Measurements from ENCODE around the gene MASP2. TPM values are rescaled to one million over a fixed set of nuclear protein-coding genes. Genes with fewer than 3 reads are reported as not detected.

The MASP2 gene
- not detected in 2 replicates for total RNA-seq

GRCh38 chr1:11046625-11047365 lies at the start of gene MASP2:
Gene MASP2 (minus strand): TSS chr1:11047239. CDS start chr1:11047207, 32 bp downstream.

GRCh38 chr1:11059968-11060830 lies 13.2 kb upstream of the MASP2 start, which contains the start of gene SRM:
Gene SRM (minus strand): TSS chr1:11060018. CDS start chr1:11059943, 75 bp downstream.

DNA sequence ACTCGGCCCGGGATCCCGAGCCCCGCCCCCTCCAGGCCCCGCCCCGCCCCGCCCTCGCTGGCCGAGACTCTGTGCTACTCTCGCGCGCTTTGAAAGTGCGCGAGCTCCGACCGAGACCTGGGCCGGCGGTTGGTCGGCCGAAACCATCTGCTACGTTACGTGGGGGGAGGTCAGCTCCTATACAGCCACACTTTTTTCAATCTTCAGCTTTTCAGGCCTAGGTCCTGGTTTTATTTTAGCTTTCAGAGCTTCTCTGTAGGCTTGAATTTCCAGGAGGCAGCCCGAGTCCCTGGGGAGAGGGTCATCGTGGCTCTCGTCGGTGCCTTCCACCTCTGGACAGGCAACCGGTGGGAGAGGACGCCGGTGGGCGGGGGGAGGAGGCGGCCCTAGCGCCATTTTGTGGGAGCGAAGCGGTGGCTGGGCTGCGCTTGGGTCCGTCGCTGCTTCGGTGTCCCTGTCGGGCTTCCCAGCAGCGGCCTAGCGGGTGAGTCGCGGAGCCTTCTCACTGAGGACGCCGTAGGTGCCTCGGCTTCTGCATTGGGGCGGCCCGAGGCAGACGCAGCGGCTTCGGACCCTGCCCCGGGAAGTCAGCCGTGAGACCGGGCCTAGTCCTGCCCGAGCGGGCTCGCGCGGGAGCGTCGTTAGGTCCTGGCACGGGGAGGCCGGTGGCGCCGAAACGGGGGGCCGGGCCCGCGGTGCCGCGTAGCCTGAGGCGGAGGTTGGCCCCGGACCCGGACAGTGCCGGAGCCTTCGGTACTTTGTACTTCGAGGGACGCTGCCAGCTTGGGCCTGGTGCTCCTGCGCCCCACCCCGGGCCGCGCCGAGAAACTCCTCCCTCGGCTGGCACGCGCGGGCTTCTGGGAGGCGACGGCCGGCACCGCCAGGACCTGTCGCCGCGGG lies 34.5 kb downstream of the MASP2 start, which contains the start of gene TARDBP:
Gene TARDBP (plus strand): TSS at position 395 of the 900 bp plus-strand sequence. CDS start 1,074 bp downstream, outside the sequence.

Other genes with a start within 250 kb of the MASP2 start
- 42.2 and 44.0 TPM in 2 replicates for gene TARDBP, start 34.6 kb downstream of the MASP2 start, total RNA-seq
- 30.8 and 35.8 TPM in 2 replicates for gene SRM, start 12.8 kb upstream of the MASP2 start, total RNA-seq
- 58.7 and 67.2 TPM in 2 replicates for gene EXOSC10, start 52.6 kb upstream of the MASP2 start, total RNA-seq
- gene ANGPTL7, start 142.1 kb upstream of the MASP2 start, total RNA-seq: under 0.01 and 0.12 TPM in 2 replicates
- 41.3 and 49.5 TPM in 2 replicates for gene MTOR, start 215.3 kb upstream of the MASP2 start, total RNA-seq
- gene UBIAD1, start 226.0 kb upstream of the MASP2 start, total RNA-seq: 10.1 and 14.1 TPM in 2 replicates